HG03045 (cell line): ENCODE measurements around the gene PXYLP1.
A peak's percentile ranks its signal among the peaks of the same experiment; 100 is the strongest.
"Not testable (repeated sequence)": the region's sequence is repeated elsewhere in the genome, so short reads cannot be mapped to it uniquely, and the experiment has no call there.

ENCODE experiments used
- ATAC-seq: cut with Tn5 transposase; IDR thresholded peaks from one replicate; pipeline ENCODE4 v1.9.1; 2021; ENCODE audit warnings: mild to moderate bottlenecking, moderate library complexity; ENCODE audit not compliant: unreplicated experiment

PXYLP1 gene

GRCh38 chr3:141291559-141292355, 60.1 kb downstream of the PXYLP1 start:
- ATAC-seq: no peak

- no peak for ATAC-seq
Observed at GRCh38 chr3:141292356-141293058, 60.9 kb downstream of the PXYLP1 start.

- ATAC-seq: no peak
Observed at GRCh38 chr3:141294301-141294700, 62.7 kb downstream of the PXYLP1 start.

- ATAC-seq: no peak
Observed at GRCh38 chr3:141294848-141295247, 63.2 kb downstream of the PXYLP1 start.

- ATAC-seq: not testable (repeated sequence)
Observed at GRCh38 chr3:141300426-141300825, 68.8 kb downstream of the PXYLP1 start.

- ATAC-seq: no peak
Observed at GRCh38 chr3:141302364-141303141, 70.9 kb downstream of the PXYLP1 start.

GRCh38 chr3:141303481-141304223, 72.0 kb downstream of the PXYLP1 start:
- ATAC-seq: peak; percentile 70

- no peak for ATAC-seq
Observed at GRCh38 chr3:141305436-141305835, 73.8 kb downstream of the PXYLP1 start.

GRCh38 chr3:141306276-141306675, 74.7 kb downstream of the PXYLP1 start:
- no peak for ATAC-seq

GRCh38 chr3:141306922-141307321, 75.3 kb downstream of the PXYLP1 start:
- ATAC-seq: no peak

- no peak for ATAC-seq
Observed at GRCh38 chr3:141307351-141308059, 75.9 kb downstream of the PXYLP1 start.

GRCh38 chr3:141308588-141309218, 77.1 kb downstream of the PXYLP1 start:
- no peak for ATAC-seq

- no peak for ATAC-seq
Observed at GRCh38 chr3:141311170-141311495, 79.5 kb downstream of the PXYLP1 start.

GRCh38 chr3:141311496-141312353, 80.1 kb downstream of the PXYLP1 start:
- ATAC-seq: peak; percentile 98

GRCh38 chr3:141312354-141313092, 80.9 kb downstream of the PXYLP1 start:
- no peak for ATAC-seq

GRCh38 chr3:141313093-141313683, 81.6 kb downstream of the PXYLP1 start:
- no peak for ATAC-seq

- not testable (repeated sequence) for ATAC-seq
Observed at GRCh38 chr3:141314415-141314814, 82.8 kb downstream of the PXYLP1 start.

- ATAC-seq: no peak
Observed at GRCh38 chr3:141316851-141317250, 85.2 kb downstream of the PXYLP1 start.
